Stimulated activated naive CD8-positive, alpha-beta T cell treated with anti-CD3 and anti-CD28 coated beads, Interleukin-15, amount 100 ng/mL, for 72 hours (primary cell): ENCODE measurements around the gene RAB11FIP3.
"Not testable (repeated sequence)": the region's sequence is repeated elsewhere in the genome, so short reads cannot be mapped to it uniquely, and the experiment has no call there.

Experiments used
- ATAC-seq: fragments of 150-1000 bp; cut with Tn5 transposase; 2 replicates; pipeline ENCODE4 v1.10.0; 2021; ENCODE audit warnings: mild to moderate bottlenecking, moderate library complexity
- DNase-seq, 2 donors: peaks; one replicate each; pipeline ENCODE4 v3.0.0; 2021 to 2022
- H3K27ac Mint-ChIP-seq, 2 donors: one replicate each; pipeline ENCODE4 v1.8.0; 2022; ENCODE audit warnings: mild to moderate bottlenecking in 2 of 2, mixed read lengths in 2 of 2, moderate library complexity in 2 of 2
- H3K27me3 Mint-ChIP-seq: one replicate; pipeline ENCODE4 v1.8.0; 2022; ENCODE audit warnings: mixed read lengths
- H3K4me1 Mint-ChIP-seq: one replicate; pipeline ENCODE4 v1.8.0; 2022; ENCODE audit warnings: mild to moderate bottlenecking, mixed read lengths
- H3K4me3 Mint-ChIP-seq, 2 donors: one replicate each; pipeline ENCODE4 v1.8.0; 2022; ENCODE audit warnings: mild to moderate bottlenecking in 2 of 2, mixed read lengths in 2 of 2, moderate library complexity in 1 of 2
- H3K9me3 Mint-ChIP-seq, 2 donors: one replicate each; pipeline ENCODE4 v1.8.0; 2022; ENCODE audit warnings: mixed read lengths in 2 of 2

Gene RAB11FIP3, protein sequence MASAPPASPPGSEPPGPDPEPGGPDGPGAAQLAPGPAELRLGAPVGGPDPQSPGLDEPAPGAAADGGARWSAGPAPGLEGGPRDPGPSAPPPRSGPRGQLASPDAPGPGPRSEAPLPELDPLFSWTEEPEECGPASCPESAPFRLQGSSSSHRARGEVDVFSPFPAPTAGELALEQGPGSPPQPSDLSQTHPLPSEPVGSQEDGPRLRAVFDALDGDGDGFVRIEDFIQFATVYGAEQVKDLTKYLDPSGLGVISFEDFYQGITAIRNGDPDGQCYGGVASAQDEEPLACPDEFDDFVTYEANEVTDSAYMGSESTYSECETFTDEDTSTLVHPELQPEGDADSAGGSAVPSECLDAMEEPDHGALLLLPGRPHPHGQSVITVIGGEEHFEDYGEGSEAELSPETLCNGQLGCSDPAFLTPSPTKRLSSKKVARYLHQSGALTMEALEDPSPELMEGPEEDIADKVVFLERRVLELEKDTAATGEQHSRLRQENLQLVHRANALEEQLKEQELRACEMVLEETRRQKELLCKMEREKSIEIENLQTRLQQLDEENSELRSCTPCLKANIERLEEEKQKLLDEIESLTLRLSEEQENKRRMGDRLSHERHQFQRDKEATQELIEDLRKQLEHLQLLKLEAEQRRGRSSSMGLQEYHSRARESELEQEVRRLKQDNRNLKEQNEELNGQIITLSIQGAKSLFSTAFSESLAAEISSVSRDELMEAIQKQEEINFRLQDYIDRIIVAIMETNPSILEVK

DNA sequence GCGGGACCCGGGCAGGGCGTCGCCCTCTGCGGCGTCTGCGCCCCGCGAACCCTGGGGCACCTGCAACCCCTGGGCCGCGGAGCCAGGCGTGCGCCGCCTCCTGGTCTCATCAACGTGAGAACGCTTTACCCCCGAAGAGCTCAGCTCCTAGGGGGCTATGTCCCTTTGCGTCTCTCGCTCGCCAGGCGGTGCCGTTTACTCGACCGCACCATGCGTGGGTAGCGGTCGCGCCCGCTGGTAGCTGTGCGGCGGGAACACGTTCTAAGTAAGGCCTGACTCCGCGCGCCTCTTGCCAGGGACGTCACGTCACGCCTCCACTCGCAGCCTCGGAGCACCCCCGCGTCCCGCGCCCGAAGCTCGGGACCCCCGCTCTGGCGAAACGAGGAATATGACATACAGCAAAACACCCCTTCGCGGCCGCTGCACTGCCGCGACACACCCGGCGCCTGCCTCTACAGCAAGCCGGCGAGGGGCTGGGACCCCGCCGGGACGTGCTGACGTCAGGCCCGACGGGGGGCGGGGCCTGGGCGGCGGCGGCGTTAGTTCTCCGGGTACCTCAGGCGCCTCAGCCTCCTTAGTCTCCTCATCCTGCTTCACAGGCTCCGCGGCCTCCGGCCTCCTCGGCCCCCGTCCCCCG is at the start of gene RAB11FIP3:
TSS of gene RAB11FIP3 (plus strand) at position 568 of the 637 bp plus-strand sequence. CDS start 358 bp downstream, outside the sequence.
- peaks cover 17% of the 10 kb centered on the region for H3K27me3 Mint-ChIP-seq
- DNase-seq (peak; percentile 88 to 89), ATAC-seq (peak; percentile 95)
- H3K9me3 Mint-ChIP-seq: no peaks in the 10 kb centered on the region
- H3K4me3 Mint-ChIP-seq: peak within 1 kb of the TSS; percentile 88 to 92
- peaks cover 43% of the 10 kb centered on the region for H3K4me1 Mint-ChIP-seq
- peak within 1 kb of the TSS; percentile 81 to 95 for H3K27ac Mint-ChIP-seq

DNA sequence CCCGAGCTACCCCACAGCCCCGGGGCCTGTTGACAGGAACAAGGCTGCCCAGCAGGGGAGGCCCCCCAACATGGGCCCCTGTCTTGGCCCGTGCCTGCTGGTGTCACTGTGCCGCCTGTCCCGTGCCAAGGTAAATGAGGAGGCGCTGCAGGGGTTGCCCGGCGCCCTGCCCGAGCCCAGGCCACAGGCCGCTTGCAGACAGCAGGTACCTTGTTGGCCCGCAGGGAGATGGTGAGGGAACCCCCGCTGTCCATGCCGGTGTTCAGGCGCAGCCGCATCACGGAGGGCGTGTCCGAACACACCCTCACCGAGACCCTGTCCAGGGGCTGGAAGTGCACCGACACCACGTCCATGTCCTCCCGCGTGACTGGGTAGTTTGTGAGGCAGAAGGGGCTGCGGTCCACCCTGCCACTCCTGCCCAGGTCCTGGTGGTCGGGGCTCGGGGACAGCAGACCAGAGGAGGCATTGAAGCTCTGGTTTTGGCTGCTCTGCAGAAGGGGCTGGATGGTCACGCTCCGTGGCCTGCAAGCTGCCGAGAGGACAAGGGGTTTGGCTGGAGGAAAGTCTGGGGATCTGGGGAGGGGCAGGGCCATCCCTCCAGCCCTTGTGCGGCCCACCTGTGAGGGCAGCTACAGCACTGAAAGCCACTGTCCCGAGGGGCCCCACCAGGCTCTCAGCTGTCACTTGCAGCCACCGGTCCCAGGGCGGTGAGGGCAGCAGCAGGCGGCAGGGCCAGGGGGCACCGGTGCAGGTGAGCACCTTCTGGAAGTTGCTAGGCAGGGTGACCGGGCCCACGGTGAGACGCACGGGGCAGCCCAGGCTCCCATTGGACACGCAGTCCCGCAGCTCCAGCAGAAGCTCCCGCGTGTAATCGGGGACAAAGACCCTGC is 49.3 kb upstream of the RAB11FIP3 start:
- Mint-ChIP-seq H3K4me1 (peaks cover 12% of the 10 kb centered on the region), H3K27me3 (no peaks in the 10 kb centered on the region), H3K4me3 (no peak overlapping the region), H3K27ac (no peak overlapping the region), H3K9me3 (no peaks in the 10 kb centered on the region)
- DNase-seq: no peak
- no peak for ATAC-seq

DNA sequence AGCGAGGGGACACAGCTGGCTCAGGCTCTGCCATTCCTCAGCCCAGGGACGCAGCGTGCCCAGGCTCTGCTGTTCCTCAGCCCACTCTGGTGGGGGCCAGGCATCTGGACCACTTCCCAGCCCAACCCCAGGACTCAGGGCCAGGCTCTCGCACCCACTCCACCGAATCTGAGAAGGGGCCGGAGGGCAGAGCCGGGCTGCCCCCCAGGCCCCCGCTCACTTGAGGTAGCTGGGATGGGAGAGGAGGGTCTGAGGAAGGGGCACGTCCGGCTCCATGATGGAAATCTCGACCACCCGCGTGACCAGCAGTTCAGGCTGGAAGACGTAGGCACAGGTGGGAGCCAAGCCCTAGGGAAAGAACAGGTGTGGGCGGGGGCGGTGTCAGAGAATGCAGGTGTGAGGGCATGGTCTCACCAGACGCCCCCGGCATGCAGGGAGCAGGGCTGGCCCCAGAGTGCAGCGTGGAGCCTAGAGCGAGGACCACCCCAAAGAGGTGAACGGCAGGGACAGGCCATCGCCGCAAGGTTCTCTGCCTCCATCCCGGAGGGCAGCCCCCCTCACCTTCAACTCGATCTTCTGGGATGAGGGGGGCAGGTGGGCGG is 48.5 kb upstream of the RAB11FIP3 start:
- H3K4me1 Mint-ChIP-seq: peaks cover 12% of the 10 kb centered on the region
- DNase-seq (no peak), ATAC-seq (no peak)
- no peaks in the 10 kb centered on the region for H3K27me3 Mint-ChIP-seq
- no peak overlapping the region for H3K4me3 Mint-ChIP-seq
- H3K9me3 Mint-ChIP-seq: no peaks in the 10 kb centered on the region
- H3K27ac Mint-ChIP-seq: no peak overlapping the region

- no peak for ATAC-seq
- Mint-ChIP-seq H3K27ac (no peak overlapping the region), H3K4me1 (peaks cover 14% of the 10 kb centered on the region), H3K4me3 (no peak overlapping the region), H3K9me3 (no peaks in the 10 kb centered on the region), H3K27me3 (no peaks in the 10 kb centered on the region)
- no peak for DNase-seq
These were observed 48.0 kb upstream of the RAB11FIP3 start for GRCh38 chr16:377419-377951.

DNA sequence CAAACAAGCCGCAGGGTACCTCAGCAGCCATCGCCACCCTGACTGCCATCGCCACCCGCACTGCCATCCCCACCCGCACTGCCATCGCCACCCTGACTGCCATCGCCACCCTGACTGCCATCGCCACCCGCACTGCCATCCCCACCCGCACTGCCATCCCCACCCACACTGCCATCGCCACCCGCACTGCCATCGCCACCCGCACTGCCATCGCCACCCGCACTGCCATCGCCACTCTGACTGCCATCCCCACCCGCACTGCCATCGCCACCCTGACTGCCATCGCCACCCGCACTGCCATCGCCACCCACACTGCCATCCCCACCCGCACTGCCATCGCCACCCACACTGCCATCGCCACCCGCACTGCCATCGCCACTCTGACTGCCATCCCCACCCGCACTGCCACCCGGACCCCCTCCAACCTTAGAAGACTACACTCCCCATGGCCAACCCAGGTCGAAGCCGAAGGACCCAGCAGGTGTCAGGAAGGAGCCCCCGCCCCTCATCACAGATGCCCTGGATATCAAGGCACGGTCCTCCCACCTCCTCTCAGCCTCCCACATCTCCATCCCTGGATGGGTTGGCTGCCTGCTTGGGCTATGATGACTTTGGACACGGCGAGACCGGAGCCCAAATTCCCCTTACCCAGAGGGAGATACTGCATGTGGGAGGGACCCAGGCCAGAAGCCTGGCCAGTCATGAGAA is 47.2 kb upstream of the RAB11FIP3 start:
- not testable (repeated sequence) for H3K27me3 Mint-ChIP-seq, H3K4me3 Mint-ChIP-seq, H3K9me3 Mint-ChIP-seq, ATAC-seq, DNase-seq
- H3K27ac Mint-ChIP-seq: peak overlapping the region in 1 of 2 donors; percentile 88
- peaks cover 22% of the 10 kb centered on the region for H3K4me1 Mint-ChIP-seq

GRCh38 chr16:378821-379182 is 46.6 kb upstream of the RAB11FIP3 start:
- DNase-seq (no peak), ATAC-seq (no peak)
- no peak overlapping the region for H3K27ac Mint-ChIP-seq
- no peaks in the 10 kb centered on the region for H3K27me3 Mint-ChIP-seq
- no peaks in the 10 kb centered on the region for H3K9me3 Mint-ChIP-seq
- H3K4me1 Mint-ChIP-seq: peaks cover 27% of the 10 kb centered on the region
- peak overlapping the region in 1 of 2 donors; percentile 26 for H3K4me3 Mint-ChIP-seq

DNA sequence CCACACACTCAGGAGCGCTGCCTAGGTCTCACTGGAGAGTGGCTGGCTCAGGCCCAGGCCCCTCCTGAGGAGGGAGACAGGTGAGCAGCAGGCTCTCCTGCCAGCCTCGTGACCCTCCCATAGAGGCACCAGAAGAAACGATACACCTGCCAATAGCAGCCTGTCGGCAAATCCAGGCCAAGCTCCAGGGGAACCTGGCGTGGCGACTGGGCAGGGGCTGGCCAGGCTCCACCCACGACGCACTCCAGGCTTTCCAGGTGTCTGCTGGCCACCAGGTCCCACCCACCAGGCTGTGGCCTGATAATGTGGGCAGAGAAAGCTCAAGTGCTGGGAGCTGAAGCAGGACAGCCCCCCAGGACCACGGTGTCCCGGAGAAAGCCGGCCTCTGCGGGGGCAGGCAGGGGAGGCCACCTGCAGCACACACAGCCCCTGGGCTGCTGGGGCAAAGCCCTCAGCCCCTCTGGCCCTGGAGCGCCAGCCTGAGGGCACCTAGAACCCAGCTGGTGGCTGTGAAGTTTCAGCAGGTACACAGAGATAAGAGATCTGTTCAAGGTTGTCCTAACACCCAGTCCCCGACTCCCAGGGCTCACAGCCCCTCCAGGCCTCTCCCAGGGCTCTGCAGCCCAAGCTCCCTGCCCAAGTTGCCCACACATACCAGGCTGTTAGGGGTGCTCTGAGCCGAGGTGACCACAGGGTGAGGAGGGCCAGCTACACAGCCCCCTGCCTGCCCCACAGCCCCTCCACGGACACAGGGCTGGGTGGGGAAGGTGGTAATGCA is 46.1 kb upstream of the RAB11FIP3 start:
- Mint-ChIP-seq H3K4me3 (peak overlapping the region in 1 of 2 donors; percentile 79), H3K27ac (no peak overlapping the region), H3K9me3 (no peaks in the 10 kb centered on the region), H3K27me3 (no peaks in the 10 kb centered on the region), H3K4me1 (peaks cover 33% of the 10 kb centered on the region)
- no peak for DNase-seq
- ATAC-seq: no peak

GRCh38 chr16:379961-380761 is 45.3 kb upstream of the RAB11FIP3 start:
- H3K4me3 Mint-ChIP-seq: peak overlapping the region; percentile 61 to 79
- DNase-seq (peak in 1 of 2 donors; percentile 18), ATAC-seq (no peak)
- no peak overlapping the region for H3K27ac Mint-ChIP-seq
- no peaks in the 10 kb centered on the region for H3K9me3 Mint-ChIP-seq
- peaks cover 33% of the 10 kb centered on the region for H3K4me1 Mint-ChIP-seq
- H3K27me3 Mint-ChIP-seq: no peaks in the 10 kb centered on the region

- H3K27ac Mint-ChIP-seq: peak overlapping the region in 1 of 2 donors; percentile 33
- peak in 1 of 2 donors; percentile 16 for DNase-seq
- no peaks in the 10 kb centered on the region for H3K9me3 Mint-ChIP-seq
- H3K4me1 Mint-ChIP-seq: peaks cover 33% of the 10 kb centered on the region
- no peak for ATAC-seq
- H3K27me3 Mint-ChIP-seq: no peaks in the 10 kb centered on the region
- peak overlapping the region; percentile 79 to 80 for H3K4me3 Mint-ChIP-seq
These were observed 44.8 kb upstream of the RAB11FIP3 start for GRCh38 chr16:380762-381011.

DNA sequence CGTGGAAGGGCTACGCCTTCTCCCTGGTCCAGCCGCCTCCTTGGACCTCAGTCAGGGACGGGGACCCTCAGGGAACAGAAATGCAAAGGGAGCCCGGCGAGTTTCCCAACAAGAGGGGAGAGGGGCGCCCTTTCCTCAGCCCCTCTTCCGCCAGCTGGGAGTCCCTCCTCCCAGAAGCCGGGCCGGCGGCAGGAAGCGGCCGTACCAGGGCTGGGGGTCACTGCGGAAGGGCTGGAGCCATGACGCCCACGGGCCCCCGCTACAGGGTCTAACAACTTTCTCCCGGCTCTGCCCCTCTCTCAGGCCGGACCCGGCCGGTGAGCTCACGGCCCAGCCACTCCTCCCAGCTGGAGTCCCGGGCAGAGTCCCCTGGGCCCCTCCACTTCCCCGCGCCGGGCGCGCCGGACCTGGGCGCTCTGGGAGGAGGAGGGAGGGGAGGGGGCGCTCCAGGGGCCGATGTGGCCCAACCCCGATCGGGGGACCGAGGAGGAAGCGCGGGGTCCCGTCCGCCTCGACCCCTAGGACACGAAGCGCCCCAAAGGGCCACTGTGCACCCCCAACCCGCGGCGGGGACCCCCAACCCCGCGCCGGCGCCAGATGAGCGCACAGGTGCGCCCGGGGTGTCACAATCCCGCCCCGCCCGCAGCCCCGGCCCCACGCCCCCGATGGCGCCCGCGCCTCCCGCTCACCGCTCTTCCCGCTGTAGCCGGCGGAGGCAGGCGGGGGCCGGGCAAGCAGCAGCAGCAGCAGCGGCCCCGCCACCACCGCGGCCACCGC is 44.2 kb upstream of the RAB11FIP3 start:
- ATAC-seq: peak; percentile 49
- no peaks in the 10 kb centered on the region for H3K9me3 Mint-ChIP-seq
- DNase-seq: no peak
- peak overlapping the region; percentile 79 to 80 for H3K4me3 Mint-ChIP-seq
- H3K27me3 Mint-ChIP-seq: no peaks in the 10 kb centered on the region
- H3K27ac Mint-ChIP-seq: peak overlapping the region in 1 of 2 donors; percentile 33
- H3K4me1 Mint-ChIP-seq: peaks cover 33% of the 10 kb centered on the region

GRCh38 chr16:381789-382717 is 43.4 kb upstream of the RAB11FIP3 start, which contains the start of gene PGAP6:
PGAP6 (minus strand) TSS chr16:381978; CDS start chr16:381821, 157 bp downstream.
- ATAC-seq (peak; percentile 71), DNase-seq (peak; percentile 54 to 63)
- H3K4me1 Mint-ChIP-seq: peaks cover 33% of the 10 kb centered on the region
- H3K4me3 Mint-ChIP-seq: peak within 1 kb of the TSS; percentile 79 to 80
- H3K27ac Mint-ChIP-seq: peak within 1 kb of the TSS; percentile 72
- H3K9me3 Mint-ChIP-seq: no peaks in the 10 kb centered on the region
- no peaks in the 10 kb centered on the region for H3K27me3 Mint-ChIP-seq
